Measurements from ENCODE around the gene KRTAP1-3. TPM values are rescaled to one million over a fixed set of nuclear protein-coding genes. Genes with fewer than 3 reads are reported as not detected.
A peak's percentile ranks its signal among the peaks of the same experiment; 100 is the strongest.

KRTAP1-3 gene
- total RNA-seq, 1 donor: not detected

- Histone ChIP-seq H3K4me2 (ENCODE audit: insufficient read depth, low read length) (peak within 1 kb of the TSS; percentile 67), H3K36me3 (ENCODE audit: insufficient read depth, low read length) (no peaks in the 10 kb centered on the region), H3K9me3 (ENCODE audit: low read depth, low read length) (no peaks in the 10 kb centered on the region), H4K20me1 (ENCODE audit: insufficient read depth, low read length) (no peaks in the 10 kb centered on the region), H3K79me2 (ENCODE audit: insufficient read depth, low read length) (no peaks in the 10 kb centered on the region), H3K4me3 (ENCODE audit: insufficient read depth, low read length) (peak within 1 kb of the TSS; percentile 54), H3K4me1 (ENCODE audit: insufficient read depth, low read length) (peaks cover 36% of the 10 kb centered on the region), H2AFZ (ENCODE audit: low read length) (peak within 1 kb of the TSS; percentile 36), H3K27ac (ENCODE audit: low read depth, low read length) (peak within 1 kb of the TSS; percentile 59), H3K27me3 (ENCODE audit: insufficient read depth, low read length) (no peaks in the 10 kb centered on the region)
- peak; percentile 89 for DNase-seq (ENCODE audit: insufficient read length, low spot score, missing footprints)
- TF ChIP-seq, protein P1, sequence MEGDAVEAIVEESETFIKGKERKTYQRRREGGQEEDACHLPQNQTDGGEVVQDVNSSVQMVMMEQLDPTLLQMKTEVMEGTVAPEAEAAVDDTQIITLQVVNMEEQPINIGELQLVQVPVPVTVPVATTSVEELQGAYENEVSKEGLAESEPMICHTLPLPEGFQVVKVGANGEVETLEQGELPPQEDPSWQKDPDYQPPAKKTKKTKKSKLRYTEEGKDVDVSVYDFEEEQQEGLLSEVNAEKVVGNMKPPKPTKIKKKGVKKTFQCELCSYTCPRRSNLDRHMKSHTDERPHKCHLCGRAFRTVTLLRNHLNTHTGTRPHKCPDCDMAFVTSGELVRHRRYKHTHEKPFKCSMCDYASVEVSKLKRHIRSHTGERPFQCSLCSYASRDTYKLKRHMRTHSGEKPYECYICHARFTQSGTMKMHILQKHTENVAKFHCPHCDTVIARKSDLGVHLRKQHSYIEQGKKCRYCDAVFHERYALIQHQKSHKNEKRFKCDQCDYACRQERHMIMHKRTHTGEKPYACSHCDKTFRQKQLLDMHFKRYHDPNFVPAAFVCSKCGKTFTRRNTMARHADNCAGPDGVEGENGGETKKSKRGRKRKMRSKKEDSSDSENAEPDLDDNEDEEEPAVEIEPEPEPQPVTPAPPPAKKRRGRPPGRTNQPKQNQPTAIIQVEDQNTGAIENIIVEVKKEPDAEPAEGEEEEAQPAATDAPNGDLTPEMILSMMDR (IDR thresholded peaks at IDR 0.05; ENCODE audit: extremely low read depth, low read depth, low read length): no peak
Observed at GRCh38 chr17:41026715-41027471, 7.8 kb downstream of the KRTAP1-3 start, which contains the start of gene KRTAP1-5. Gene KRTAP1-5, minus strand, starts transcription at chr17:41027208. Its CDS starts 53 bp downstream, at chr17:41027155.

GRCh38 chr17:41024697-41025096, 10.0 kb downstream of the KRTAP1-3 start:
- H3K9me3 ChIP-seq (ENCODE audit: low read depth, low read length): peaks cover 4% of the 10 kb centered on the region
- H2AFZ ChIP-seq (ENCODE audit: low read length): no peak overlapping the region
- peak overlapping the region; percentile 42 for H3K4me2 ChIP-seq (ENCODE audit: insufficient read depth, low read length)
- H3K27ac ChIP-seq (ENCODE audit: low read depth, low read length): peak overlapping the region; percentile 60
- no peaks in the 10 kb centered on the region for H4K20me1 ChIP-seq (ENCODE audit: insufficient read depth, low read length)
- H3K36me3 ChIP-seq (ENCODE audit: insufficient read depth, low read length): no peaks in the 10 kb centered on the region
- H3K27me3 ChIP-seq (ENCODE audit: insufficient read depth, low read length): no peaks in the 10 kb centered on the region
- peaks cover 36% of the 10 kb centered on the region for H3K4me1 ChIP-seq (ENCODE audit: insufficient read depth, low read length)
- no peaks in the 10 kb centered on the region for H3K79me2 ChIP-seq (ENCODE audit: insufficient read depth, low read length)
- no peak overlapping the region for H3K4me3 ChIP-seq (ENCODE audit: insufficient read depth, low read length)
- peak; percentile 78 for DNase-seq (ENCODE audit: insufficient read length, low spot score, missing footprints)
- TF ChIP-seq, protein P1 (IDR thresholded peaks at IDR 0.05; ENCODE audit: extremely low read depth, low read depth, low read length): no peak

- no peak for DNase-seq (ENCODE audit: insufficient read length, low spot score, missing footprints)
- Histone ChIP-seq H2AFZ (ENCODE audit: low read length) (no peak overlapping the region), H3K9me3 (ENCODE audit: low read depth, low read length) (peaks cover 4% of the 10 kb centered on the region)
Observed at GRCh38 chr17:41020336-41020735, 14.3 kb downstream of the KRTAP1-3 start.

DNA sequence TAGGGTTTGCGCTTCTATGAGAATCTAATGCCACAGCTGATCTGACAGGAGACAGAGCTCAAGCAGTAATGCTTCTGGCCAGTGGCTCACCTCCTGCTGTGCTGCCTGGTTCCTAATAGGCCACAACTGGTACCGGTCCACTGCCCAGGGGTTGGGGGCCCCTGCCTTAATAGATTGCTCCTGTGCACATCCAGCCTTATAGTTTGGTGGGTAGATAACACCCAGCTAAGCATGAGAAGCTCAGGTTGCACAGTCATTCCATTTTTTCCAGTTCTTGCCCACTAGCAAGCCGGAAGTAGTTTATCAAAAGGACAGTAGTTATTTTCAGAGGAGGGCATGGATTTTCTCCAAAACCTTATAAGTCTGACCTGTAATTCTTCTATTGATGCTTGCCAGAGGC, 15.3 kb downstream of the KRTAP1-3 start:
- Histone ChIP-seq H3K79me2 (ENCODE audit: insufficient read depth, low read length) (no peaks in the 10 kb centered on the region), H3K9me3 (ENCODE audit: low read depth, low read length) (peaks cover 4% of the 10 kb centered on the region), H3K27ac (ENCODE audit: low read depth, low read length) (no peak overlapping the region), H3K36me3 (ENCODE audit: insufficient read depth, low read length) (no peaks in the 10 kb centered on the region), H2AFZ (ENCODE audit: low read length) (no peak overlapping the region), H3K4me2 (ENCODE audit: insufficient read depth, low read length) (no peak overlapping the region), H3K27me3 (ENCODE audit: insufficient read depth, low read length) (no peaks in the 10 kb centered on the region), H3K4me1 (ENCODE audit: insufficient read depth, low read length) (peaks cover 3% of the 10 kb centered on the region), H4K20me1 (ENCODE audit: insufficient read depth, low read length) (no peaks in the 10 kb centered on the region), H3K4me3 (ENCODE audit: insufficient read depth, low read length) (no peak overlapping the region)
- DNase-seq (ENCODE audit: insufficient read length, low spot score, missing footprints): no peak
- TF ChIP-seq, protein P1 (IDR thresholded peaks at IDR 0.05; ENCODE audit: extremely low read depth, low read depth, low read length): no peak

More at GRCh38 chr17:41020336-41020735, 14.3 kb downstream of the KRTAP1-3 start:
- Histone ChIP-seq H4K20me1 (ENCODE audit: insufficient read depth, low read length) (no peaks in the 10 kb centered on the region), H3K27ac (ENCODE audit: low read depth, low read length) (no peak overlapping the region), H3K36me3 (ENCODE audit: insufficient read depth, low read length) (no peaks in the 10 kb centered on the region), H3K4me3 (ENCODE audit: insufficient read depth, low read length) (no peak overlapping the region), H3K4me2 (ENCODE audit: insufficient read depth, low read length) (no peak overlapping the region), H3K27me3 (ENCODE audit: insufficient read depth, low read length) (no peaks in the 10 kb centered on the region), H3K4me1 (ENCODE audit: insufficient read depth, low read length) (peaks cover 12% of the 10 kb centered on the region), H3K79me2 (ENCODE audit: insufficient read depth, low read length) (no peaks in the 10 kb centered on the region)
- TF ChIP-seq, protein P1 (IDR thresholded peaks at IDR 0.05; ENCODE audit: extremely low read depth, low read depth, low read length): no peak
